ENCODE results near the gene SLC6A8.
A peak's percentile ranks its signal among the peaks of the same experiment; 100 is the strongest.
"Not testable (repeated sequence)": the region's sequence is repeated elsewhere in the genome, so short reads cannot be mapped to it uniquely, and the experiment has no call there.

The SLC6A8 gene

GRCh38 chrX:153709726-153710674, 22.3 kb downstream of the SLC6A8 start:
- DNase-seq: no peak

GRCh38 chrX:153714256-153714655, 26.5 kb downstream of the SLC6A8 start:
- DNase-seq: no peak

- no peak for DNase-seq
These were observed 29.7 kb downstream of the SLC6A8 start for GRCh38 chrX:153717445-153717844.

GRCh38 chrX:153719238-153719637, 31.5 kb downstream of the SLC6A8 start:
- DNase-seq: no peak

- no peak for DNase-seq
These were observed 32.0 kb downstream of the SLC6A8 start for GRCh38 chrX:153719701-153720100.

GRCh38 chrX:153722704-153723350, 35.1 kb downstream of the SLC6A8 start:
- DNase-seq: no peak

- DNase-seq: no peak
These were observed 35.9 kb downstream of the SLC6A8 start for GRCh38 chrX:153723351-153724251.

- DNase-seq: peak; percentile 78
These were observed 36.7 kb downstream of the SLC6A8 start, which contains the start of the genes ABCD1 and BCAP31 for GRCh38 chrX:153724252-153725038. Gene ABCD1 (plus strand): TSS chrX:153724856. CDS start chrX:153725267, 411 bp downstream. Gene BCAP31 (minus strand): TSS chrX:153724387. CDS start chrX:153723244, 1,143 bp downstream.

GRCh38 chrX:153725039-153725831, 37.5 kb downstream of the SLC6A8 start:
- no peak for DNase-seq

GRCh38 chrX:153725832-153726285, 38.1 kb downstream of the SLC6A8 start:
- no peak for DNase-seq

GRCh38 chrX:153726286-153727122, 38.8 kb downstream of the SLC6A8 start:
- DNase-seq: no peak

GRCh38 chrX:153727123-153727931, 39.6 kb downstream of the SLC6A8 start:
- DNase-seq: no peak

GRCh38 chrX:153728095-153728494, 40.4 kb downstream of the SLC6A8 start:
- no peak for DNase-seq

- DNase-seq: no peak
These were observed 41.4 kb downstream of the SLC6A8 start for GRCh38 chrX:153728951-153729631.

- not testable (repeated sequence) for DNase-seq
These were observed 42.4 kb downstream of the SLC6A8 start for GRCh38 chrX:153730115-153730514.

GRCh38 chrX:153731117-153731844, 43.6 kb downstream of the SLC6A8 start:
- DNase-seq: no peak

GRCh38 chrX:153731845-153732215, 44.1 kb downstream of the SLC6A8 start:
- no peak for DNase-seq

- no peak for DNase-seq
These were observed 44.7 kb downstream of the SLC6A8 start for GRCh38 chrX:153732401-153732800.

Measured in kidney glomerular epithelial cell (primary cell).